NOMO-1 (cell line): ENCODE measurements around the gene PTPRN2.
A peak's percentile ranks its signal among the peaks of the same experiment; 100 is the strongest.
"Not testable (repeated sequence)": the region's sequence is repeated elsewhere in the genome, so short reads cannot be mapped to it uniquely, and the experiment has no call there.

ENCODE experiments used
- DNase-seq, 2 experiments: peaks; one replicate each; lab custom pipeline; 2025; ENCODE audit not compliant: unreplicated experiment in 2 of 2; lab: John Stamatoyannopoulos, UW

PTPRN2 gene

DNA sequence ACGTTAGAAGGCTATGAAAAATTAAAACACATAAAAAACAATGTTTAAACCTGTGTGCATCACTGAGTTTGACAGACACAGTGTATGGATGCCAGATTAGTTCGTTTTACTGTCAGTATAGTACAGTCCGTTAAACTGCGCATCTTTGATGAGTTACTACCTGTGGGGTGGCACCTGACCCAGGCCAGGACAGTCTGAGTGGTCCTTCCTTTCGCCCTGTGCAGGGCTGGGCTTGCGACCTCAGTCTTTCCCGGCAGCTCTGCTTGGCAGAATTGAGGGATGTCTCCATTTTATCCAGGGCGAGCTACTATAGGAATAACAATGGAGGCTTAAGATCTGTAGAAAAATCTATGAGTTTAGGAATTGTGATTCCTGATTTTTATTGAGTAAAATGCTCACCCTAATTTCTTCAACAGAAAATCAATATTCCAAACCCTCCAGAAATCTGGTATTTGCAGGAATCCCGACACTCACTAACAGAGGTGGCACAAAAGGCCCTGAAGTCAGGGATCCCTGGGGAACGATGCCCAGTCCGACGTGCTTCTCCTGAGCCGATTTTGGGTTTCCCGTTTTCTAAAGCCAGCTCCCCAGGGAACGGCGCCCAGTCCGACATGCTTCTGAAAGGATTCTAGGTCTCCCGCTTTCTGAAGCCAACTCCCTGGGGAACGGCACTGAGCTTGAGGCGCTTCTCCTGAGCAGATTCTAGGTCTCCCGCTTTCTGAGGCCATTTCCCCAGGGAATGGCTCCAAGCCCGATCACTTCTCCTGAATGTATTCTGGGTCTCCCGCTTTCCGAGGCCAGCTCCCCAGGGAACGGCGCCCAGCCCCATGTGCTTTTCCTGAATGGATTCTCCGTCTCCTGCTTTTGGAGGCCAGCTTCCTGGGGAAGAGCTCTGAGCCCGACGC is 873.2 kb downstream of the PTPRN2 start:
- DNase-seq, result no peak

GRCh38 chr7:157713591-157713990 is 874.0 kb downstream of the PTPRN2 start:
- DNase-seq, result no peak

DNA sequence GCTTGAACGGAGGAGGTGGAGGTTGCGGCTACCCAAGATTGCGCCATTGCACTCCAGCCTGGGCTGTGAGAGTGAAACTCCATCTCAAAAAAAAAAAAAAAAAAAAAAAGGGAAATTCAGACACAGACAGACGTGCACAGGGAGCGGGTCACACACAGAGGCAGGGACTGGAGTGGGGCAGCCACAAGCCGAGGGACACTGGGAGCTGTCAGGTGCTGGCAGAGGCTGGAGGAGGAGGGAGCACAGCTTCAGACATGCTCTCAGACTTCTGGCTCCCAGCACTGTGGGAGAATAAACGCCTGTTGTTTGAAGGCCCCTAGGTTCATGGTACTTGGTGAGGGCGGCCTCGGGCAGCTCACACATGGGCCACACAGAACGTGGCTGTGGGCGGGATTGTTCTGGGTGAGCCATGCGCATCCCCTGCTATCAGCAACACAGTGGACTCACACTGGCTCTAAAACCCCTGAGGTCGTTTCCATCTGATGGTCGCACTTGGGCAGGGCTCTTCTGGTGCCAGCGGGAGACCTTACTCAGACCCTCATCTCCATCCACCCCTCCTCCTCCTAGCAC is 874.9 kb downstream of the PTPRN2 start:
- DNase-seq, result peak; percentile 1 to 20

GRCh38 chr7:157711353-157711888 is 876.2 kb downstream of the PTPRN2 start:
- no peak for DNase-seq

DNA sequence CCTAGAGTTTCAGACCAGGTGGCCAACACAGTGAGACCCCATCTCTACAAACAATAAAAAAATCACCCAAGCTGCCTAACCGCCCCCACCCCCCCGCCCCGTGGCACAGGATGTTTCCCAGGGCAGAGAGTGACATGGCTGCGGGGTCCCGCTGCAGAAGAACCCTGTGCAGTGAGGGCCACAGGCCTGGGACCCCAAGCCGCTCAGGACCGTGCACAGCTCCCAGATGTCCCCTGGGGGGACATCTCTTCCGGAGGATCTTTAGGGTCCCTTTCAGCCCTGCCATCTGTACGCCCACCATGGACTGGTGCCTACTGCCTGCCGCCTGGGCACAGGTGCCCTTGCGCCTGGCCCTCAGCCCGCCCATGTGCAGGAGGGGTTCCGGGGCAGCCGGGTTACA is 877.2 kb downstream of the PTPRN2 start:
- no peak for DNase-seq

DNA sequence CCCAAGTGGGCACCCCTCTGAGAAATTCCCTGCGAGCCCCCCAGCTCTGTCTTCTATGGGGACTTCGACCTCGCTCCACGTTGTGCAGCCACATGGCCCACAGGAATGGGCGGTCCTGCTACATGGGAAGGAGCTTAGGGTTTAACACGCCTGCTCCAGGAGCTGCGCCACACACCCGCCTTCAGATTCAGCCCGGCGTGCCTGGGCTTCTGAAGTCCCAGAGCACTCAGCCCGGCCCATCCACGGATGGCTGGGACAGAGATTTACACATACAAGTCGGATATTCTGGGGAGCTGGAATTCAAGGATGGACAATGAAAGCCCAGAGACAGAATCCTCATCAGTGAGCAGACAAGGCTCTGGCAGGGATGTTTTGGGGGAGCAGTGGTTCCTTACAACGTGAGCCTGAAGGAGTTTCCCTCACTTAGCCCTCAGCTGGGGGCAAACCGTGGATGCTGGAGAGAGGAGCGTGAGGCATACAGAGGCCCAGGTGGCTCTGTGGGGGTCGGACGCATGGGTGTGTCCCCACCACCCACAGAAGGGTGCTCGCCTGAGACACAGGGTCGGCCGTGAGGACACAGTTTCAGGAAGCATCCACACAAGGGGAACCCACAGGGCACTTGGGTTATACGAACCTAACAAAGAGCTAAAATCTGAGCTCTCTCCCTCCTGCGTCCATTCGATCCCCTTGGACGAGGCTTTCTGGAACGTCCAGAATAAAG is 877.9 kb downstream of the PTPRN2 start:
- DNase-seq, result no peak

GRCh38 chr7:157708919-157709295 is 878.7 kb downstream of the PTPRN2 start:
- DNase-seq, result no peak

GRCh38 chr7:157707983-157708918 is 879.4 kb downstream of the PTPRN2 start:
- DNase-seq, result no peak

- DNase-seq, result no peak
Observed at GRCh38 chr7:157704365-157704764, 883.3 kb downstream of the PTPRN2 start.

DNA sequence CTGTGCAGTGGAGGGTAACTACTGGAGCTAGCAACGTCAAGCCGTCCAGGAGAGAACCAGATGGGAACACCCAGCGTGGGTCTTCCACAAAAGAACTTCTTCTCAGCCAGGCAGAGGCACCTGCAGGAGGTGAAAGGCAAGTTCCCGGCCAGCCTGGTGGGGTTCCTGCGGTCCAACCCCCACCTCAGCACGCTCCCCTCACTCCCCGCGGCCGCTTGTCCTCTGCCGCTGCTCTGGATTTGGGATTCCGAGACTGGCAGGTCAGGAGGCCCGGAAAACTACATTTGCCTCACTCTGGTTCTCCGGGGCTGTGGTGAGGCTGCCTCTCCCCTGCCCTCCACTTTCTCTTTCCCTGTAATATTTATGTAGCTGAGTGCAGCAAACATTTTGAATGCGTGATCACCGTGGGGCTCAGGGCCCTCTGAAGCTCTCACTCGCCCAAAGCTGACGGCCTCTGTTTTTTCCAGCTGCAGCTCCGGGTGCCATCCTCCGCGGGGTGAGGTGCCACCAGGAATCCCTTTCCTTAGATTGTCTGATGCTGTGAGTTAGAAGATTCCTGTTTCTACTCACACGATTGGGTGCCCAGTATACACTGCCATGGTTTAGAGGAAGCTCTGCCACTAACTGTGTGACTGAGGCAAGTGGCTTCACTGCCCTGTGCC is 884.0 kb downstream of the PTPRN2 start:
- no peak for DNase-seq

GRCh38 chr7:157703131-157703530 is 884.5 kb downstream of the PTPRN2 start:
- no peak for DNase-seq

- no peak for DNase-seq
Observed at GRCh38 chr7:157702311-157703023, 885.2 kb downstream of the PTPRN2 start.

GRCh38 chr7:157701395-157702180 is 886.0 kb downstream of the PTPRN2 start:
- DNase-seq, result not testable (repeated sequence)

- DNase-seq, result no peak
Observed at GRCh38 chr7:157700231-157701005, 887.2 kb downstream of the PTPRN2 start.

DNA sequence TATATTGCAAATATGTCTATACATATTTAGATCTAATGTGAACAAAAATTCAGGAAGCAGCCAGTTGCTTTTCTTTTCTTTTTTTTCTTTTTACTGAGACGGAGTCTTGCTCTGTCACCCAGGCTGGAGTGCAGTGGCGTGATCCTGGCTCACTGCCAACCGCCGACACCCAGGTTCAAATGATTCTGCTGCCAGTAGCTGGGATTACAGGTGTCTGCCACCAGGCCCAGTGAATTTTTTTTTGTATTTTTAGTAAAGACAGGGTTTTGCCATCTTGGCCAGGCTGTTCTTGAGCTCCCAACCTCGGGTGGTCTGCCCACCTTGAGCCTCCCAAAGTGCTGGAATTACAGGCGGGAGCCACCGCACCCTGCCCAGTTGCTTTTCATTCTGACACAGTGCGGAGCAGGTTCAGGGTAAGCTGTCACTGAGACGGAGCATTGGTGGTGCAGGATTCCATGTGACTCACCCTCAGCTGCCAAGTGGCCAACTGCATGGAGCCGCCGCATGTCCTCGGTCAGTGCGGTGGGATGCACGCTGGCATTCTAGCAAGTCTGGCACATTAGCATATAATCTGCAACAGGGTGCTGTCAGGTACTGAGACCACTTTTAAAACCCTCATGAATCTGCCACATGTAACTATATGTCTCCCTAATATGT is 888.1 kb downstream of the PTPRN2 start:
- DNase-seq, result no peak

DNA sequence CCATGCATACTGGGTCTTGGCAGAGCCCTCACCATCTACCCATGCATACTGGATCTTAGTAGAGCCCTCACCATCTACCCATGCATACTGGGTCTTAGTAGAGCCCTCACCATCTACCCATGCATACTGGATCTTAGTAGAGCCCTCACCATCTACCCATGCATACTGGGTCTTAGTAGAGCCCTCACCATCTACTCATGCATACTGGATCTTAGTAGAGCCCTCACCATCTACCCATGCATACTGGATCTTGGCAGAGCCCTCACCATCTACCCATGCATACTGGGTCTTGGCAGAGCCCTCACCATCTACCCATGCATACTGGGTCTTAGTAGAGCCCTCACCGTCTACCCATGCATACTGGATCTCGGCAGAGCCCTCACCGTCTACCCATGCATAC is 890.3 kb downstream of the PTPRN2 start:
- not testable (repeated sequence) for DNase-seq

DNA sequence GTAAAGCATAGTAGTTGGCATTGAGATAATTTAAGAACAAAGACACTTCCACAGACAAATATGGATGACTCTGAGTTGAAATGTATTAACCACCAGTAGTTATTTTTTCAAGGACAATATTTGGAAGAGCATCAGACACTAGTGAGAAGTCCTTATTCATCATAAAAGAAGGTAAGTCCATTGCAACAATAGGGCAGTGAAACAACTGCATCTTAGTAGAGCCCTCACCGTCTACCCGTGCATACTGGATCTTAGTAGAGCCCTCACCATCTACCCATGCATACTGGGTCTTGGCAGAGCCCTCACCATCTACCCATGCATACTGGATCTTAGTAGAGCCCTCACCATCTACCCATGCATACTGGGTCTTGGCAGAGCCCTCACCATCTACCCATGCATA is 892.0 kb downstream of the PTPRN2 start:
- not testable (repeated sequence) for DNase-seq
